ENCODE results near the gene CFAP410. TPM values are rescaled to one million over a fixed set of nuclear protein-coding genes. Genes with fewer than 3 reads are reported as not detected.
A peak's percentile ranks its signal among the peaks of the same experiment; 100 is the strongest.

CFAP410 gene
- total RNA-seq, 8 experiments from 2014 or later: 12.5 to 19.0 (median 16.7) TPM

- Histone ChIP-seq H3K27ac (no peak overlapping the region), H3K4me3 (no peak overlapping the region), H3K4me1 (replicated peaks in 1 of 2) (peaks cover 0 to 3% of the 10 kb centered on the region in 2 donors)
- in situ Hi-C loops (cut with MboI; ENCODE audit: low pct_unique_long_range_greater_than_20kb in 2 of 9, low sequenced_read_pairs in 9 of 9, unreplicated experiment in 9 of 9): no loop called here
- no peak for ATAC-seq (replicated peaks in 6 of 8)
- 100% methylated on average over 1 of the region's 15 CpGs; no CpG with 5 or more reads in 8 of the 10 experiments for WGBS, 10 experiments
Measured at GRCh38 chr21:44292812-44293195, 46.4 kb downstream of the CFAP410 start.

- in situ Hi-C loops (cut with MboI; ENCODE audit: low pct_unique_long_range_greater_than_20kb in 2 of 9, low sequenced_read_pairs in 9 of 9, unreplicated experiment in 9 of 9): no loop called here
- WGBS, 10 experiments: 67 to 93% (median 82%) methylated on average over 1 to 3 of the region's 25 CpGs; no CpG with 5 or more reads in 6 of the 10 experiments
- ATAC-seq (replicated peaks in 6 of 8): peak in 1 of 8 experiments; percentile 7
- Histone ChIP-seq H3K4me3 (no peak overlapping the region), H3K4me1 (replicated peaks in 1 of 2) (no peaks in the 10 kb centered on the region), H3K27ac (no peak overlapping the region)
Measured at GRCh38 chr21:44291936-44292811, 47.0 kb downstream of the CFAP410 start.

- in situ Hi-C loops (cut with MboI; ENCODE audit: low pct_unique_long_range_greater_than_20kb in 2 of 9, low sequenced_read_pairs in 9 of 9, unreplicated experiment in 9 of 9): no loop called here
- no peak for ATAC-seq (replicated peaks in 6 of 8)
- H3K27ac ChIP-seq: no peak overlapping the region
- H3K4me1 ChIP-seq (replicated peaks in 1 of 2): no peaks in the 10 kb centered on the region
- 35 to 80% (median 50%) methylated on average over 1 to 4 of the region's 33 CpGs; no CpG with 5 or more reads in 7 of the 10 experiments for WGBS, 10 experiments
- no peak overlapping the region for H3K4me3 ChIP-seq
Measured at GRCh38 chr21:44291078-44291935, 47.9 kb downstream of the CFAP410 start.

GRCh38 chr21:44290327-44291077, 48.7 kb downstream of the CFAP410 start:
- in situ Hi-C loops (cut with MboI; ENCODE audit: low pct_unique_long_range_greater_than_20kb in 2 of 9, low sequenced_read_pairs in 9 of 9, unreplicated experiment in 9 of 9): no loop called here
- peaks cover 2 to 4% of the 10 kb centered on the region in 2 donors for H3K4me1 ChIP-seq (replicated peaks in 1 of 2)
- ATAC-seq (replicated peaks in 6 of 8): no peak
- no peak overlapping the region for H3K4me3 ChIP-seq
- no peak overlapping the region for H3K27ac ChIP-seq
- 55 to 100% (median 90%) methylated on average over 1 to 6 of the region's 16 CpGs; no CpG with 5 or more reads in 3 of the 10 experiments for WGBS, 10 experiments

GRCh38 chr21:44289381-44290010, 49.7 kb downstream of the CFAP410 start:
- no peak overlapping the region for H3K27ac ChIP-seq
- in situ Hi-C loops (cut with MboI; ENCODE audit: low pct_unique_long_range_greater_than_20kb in 2 of 9, low sequenced_read_pairs in 9 of 9, unreplicated experiment in 9 of 9): no loop called here
- H3K4me1 ChIP-seq (replicated peaks in 1 of 2): peaks cover 5 to 6% of the 10 kb centered on the region in 2 donors
- no peak overlapping the region for H3K4me3 ChIP-seq
- WGBS, 10 experiments: 78 to 100% methylated on average over 1 to 12 of the region's 24 CpGs; no CpG with 5 or more reads in 8 of the 10 experiments
- no peak for ATAC-seq (replicated peaks in 6 of 8)

- WGBS, 10 experiments: 53 to 100% (median 79%) methylated on average over 2 to 4 of the region's 23 CpGs; no CpG with 5 or more reads in 5 of the 10 experiments
- H3K27ac ChIP-seq: no peak overlapping the region
- no peak for ATAC-seq (replicated peaks in 6 of 8)
- in situ Hi-C loops (cut with MboI; ENCODE audit: low pct_unique_long_range_greater_than_20kb in 2 of 9, low sequenced_read_pairs in 9 of 9, unreplicated experiment in 9 of 9): no loop called here
- H3K4me3 ChIP-seq: no peak overlapping the region
- peaks cover 10% of the 10 kb centered on the region in 2 donors for H3K4me1 ChIP-seq (replicated peaks in 1 of 2)
Measured at GRCh38 chr21:44288251-44289110, 50.7 kb downstream of the CFAP410 start.

GRCh38 chr21:44286716-44287632, 52.2 kb downstream of the CFAP410 start:
- peaks cover 13% of the 10 kb centered on the region in 2 donors for H3K4me1 ChIP-seq (replicated peaks in 1 of 2)
- H3K27ac ChIP-seq: no peak overlapping the region
- WGBS, 10 experiments: no CpG with 5 or more reads among the region's 31 CpGs
- peak in 1 of 8 experiments; percentile 27 for ATAC-seq (replicated peaks in 6 of 8)
- H3K4me3 ChIP-seq: no peak overlapping the region
- in situ Hi-C loops (cut with MboI; ENCODE audit: low pct_unique_long_range_greater_than_20kb in 2 of 9, low sequenced_read_pairs in 9 of 9, unreplicated experiment in 9 of 9): no loop called here

- Histone ChIP-seq H3K27ac (no peak overlapping the region), H3K4me1 (replicated peaks in 1 of 2) (peaks cover 13% of the 10 kb centered on the region in 2 donors), H3K4me3 (peak overlapping the region in 1 of 5 donors; percentile 13)
- no peak for ATAC-seq (replicated peaks in 6 of 8)
- in situ Hi-C loops (cut with MboI; ENCODE audit: low pct_unique_long_range_greater_than_20kb in 2 of 9, low sequenced_read_pairs in 9 of 9, unreplicated experiment in 9 of 9): no loop called here
- 80% methylated on average over 1 of the region's 21 CpGs; no CpG with 5 or more reads in 9 of the 10 experiments for WGBS, 10 experiments
Measured at GRCh38 chr21:44286086-44286715, 53.0 kb downstream of the CFAP410 start.

- in situ Hi-C loops (cut with MboI; ENCODE audit: low pct_unique_long_range_greater_than_20kb in 2 of 9, low sequenced_read_pairs in 9 of 9, unreplicated experiment in 9 of 9): no loop called here
- peak; percentile 65 to 95 (median 89) for ATAC-seq (replicated peaks in 6 of 8)
- Histone ChIP-seq H3K4me1 (replicated peaks in 1 of 2) (peaks cover 13% of the 10 kb centered on the region in 2 donors), H3K27ac (no peak within 1 kb of the TSS), H3K4me3 (peak within 1 kb of the TSS in 3 of 5 donors; percentile 3 to 21 (median 13))
- WGBS, 10 experiments: 30 to 93% methylated on average over 2 to 3 of the region's 56 CpGs; no CpG with 5 or more reads in 8 of the 10 experiments
Measured at GRCh38 chr21:44285138-44285992, 53.8 kb downstream of the CFAP410 start, which contains the start of gene AIRE. Gene AIRE (plus strand): TSS chr21:44285876. CDS start chr21:44286007, 131 bp downstream.

- no peak for ATAC-seq (replicated peaks in 6 of 8)
- 39 to 84% (median 77%) methylated on average over 1 to 4 of the region's 11 CpGs; no CpG with 5 or more reads in 6 of the 10 experiments for WGBS, 10 experiments
- H3K4me1 ChIP-seq (replicated peaks in 1 of 2): peaks cover 13% of the 10 kb centered on the region in 2 donors
- H3K4me3 ChIP-seq: no peak overlapping the region
- in situ Hi-C loops (cut with MboI; ENCODE audit: low pct_unique_long_range_greater_than_20kb in 2 of 9, low sequenced_read_pairs in 9 of 9, unreplicated experiment in 9 of 9): no loop called here
- no peak overlapping the region for H3K27ac ChIP-seq
Measured at GRCh38 chr21:44283948-44284347, 55.2 kb downstream of the CFAP410 start.
